HG02642 (cell line): Measurements from ENCODE around the gene RBBP8NL.

Experiments used
- ATAC-seq: cut with Tn5 transposase; IDR thresholded peaks from one replicate; pipeline ENCODE4 v1.9.1; 2021; ENCODE audit warnings: mild to moderate bottlenecking; ENCODE audit not compliant: unreplicated experiment, poor library complexity

RBBP8NL gene

GRCh38 chr20:62424249-62425107 is 2.9 kb downstream of the RBBP8NL start:
- ATAC-seq, result no peak

GRCh38 chr20:62423326-62423706 is 4.0 kb downstream of the RBBP8NL start:
- ATAC-seq, result no peak

GRCh38 chr20:62422636-62423325 is 4.6 kb downstream of the RBBP8NL start:
- no peak for ATAC-seq

- no peak for ATAC-seq
Measured at GRCh38 chr20:62421716-62421990, 5.7 kb downstream of the RBBP8NL start.

DNA sequence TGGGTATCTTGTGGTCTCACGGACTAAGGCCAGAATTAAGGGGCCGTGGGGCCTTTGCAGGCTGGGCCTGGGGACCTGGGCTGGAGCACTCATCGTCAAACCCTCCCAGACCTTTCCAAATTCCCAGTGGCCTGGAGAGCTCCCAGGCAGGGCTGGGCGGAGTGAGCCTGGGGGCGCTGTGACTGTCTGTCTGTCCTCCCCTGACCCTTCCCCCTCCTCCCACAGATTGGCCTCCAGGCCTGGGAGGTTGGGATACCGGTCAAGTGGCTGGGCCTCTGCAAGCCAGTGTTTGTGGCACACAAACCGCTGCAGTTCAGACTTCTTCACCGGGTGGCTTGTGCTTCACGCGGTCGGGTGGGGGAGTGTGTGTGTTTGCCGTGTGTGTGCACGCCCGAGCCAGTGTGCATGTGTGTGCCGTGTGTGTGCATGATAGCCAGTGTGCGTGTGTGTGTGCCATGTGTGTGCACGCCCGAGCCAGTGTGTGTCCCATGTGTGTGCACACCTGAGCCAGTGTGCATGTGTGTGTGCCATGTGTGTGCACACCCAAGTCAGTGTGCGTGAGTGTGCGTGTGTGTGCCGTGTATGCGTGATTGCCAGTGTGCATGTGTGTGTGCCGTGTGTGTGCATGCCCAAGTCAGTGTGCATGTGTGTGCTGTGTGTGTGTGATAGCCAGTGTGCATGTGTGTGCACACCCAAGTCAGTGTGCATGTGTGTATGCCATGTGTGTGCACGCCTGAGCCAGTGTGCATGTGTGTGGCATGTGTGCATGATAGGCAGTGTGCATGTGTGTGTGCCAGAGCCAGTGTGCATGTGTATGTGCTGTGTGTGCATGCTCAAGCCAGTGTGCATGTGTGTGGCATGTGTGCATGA is 6.3 kb downstream of the RBBP8NL start:
- no peak for ATAC-seq

DNA sequence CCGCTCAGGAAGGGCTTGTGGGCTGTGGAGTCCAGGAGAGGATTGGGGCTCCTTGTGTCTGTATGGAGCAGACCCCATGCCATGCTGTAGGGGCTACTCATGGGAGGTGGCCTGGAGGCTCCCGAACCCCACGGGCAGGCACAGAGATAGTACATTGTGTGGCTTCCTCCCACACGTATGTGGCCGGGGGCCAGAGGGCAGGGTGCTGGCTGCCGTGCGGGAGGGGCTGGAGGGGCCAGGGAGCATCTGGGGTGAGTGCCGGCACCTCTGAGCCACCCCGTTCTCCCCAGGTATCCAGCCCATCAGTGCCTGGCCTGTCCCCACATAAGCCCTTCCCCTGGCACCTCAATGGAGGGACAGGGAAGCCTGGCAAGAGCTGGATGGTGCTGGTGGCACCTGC is 7.6 kb downstream of the RBBP8NL start:
- ATAC-seq, result no peak

GRCh38 chr20:62418709-62419487 is 8.4 kb downstream of the RBBP8NL start:
- no peak for ATAC-seq

- ATAC-seq, result no peak
Measured at GRCh38 chr20:62417981-62418708, 9.2 kb downstream of the RBBP8NL start.

- ATAC-seq, result no peak
Measured at GRCh38 chr20:62416651-62417637, 10.4 kb downstream of the RBBP8NL start.

GRCh38 chr20:62415354-62416111 is 11.8 kb downstream of the RBBP8NL start:
- no peak for ATAC-seq

GRCh38 chr20:62413896-62414481 is 13.3 kb downstream of the RBBP8NL start:
- no peak for ATAC-seq

GRCh38 chr20:62413025-62413570 is 14.2 kb downstream of the RBBP8NL start:
- no peak for ATAC-seq

DNA sequence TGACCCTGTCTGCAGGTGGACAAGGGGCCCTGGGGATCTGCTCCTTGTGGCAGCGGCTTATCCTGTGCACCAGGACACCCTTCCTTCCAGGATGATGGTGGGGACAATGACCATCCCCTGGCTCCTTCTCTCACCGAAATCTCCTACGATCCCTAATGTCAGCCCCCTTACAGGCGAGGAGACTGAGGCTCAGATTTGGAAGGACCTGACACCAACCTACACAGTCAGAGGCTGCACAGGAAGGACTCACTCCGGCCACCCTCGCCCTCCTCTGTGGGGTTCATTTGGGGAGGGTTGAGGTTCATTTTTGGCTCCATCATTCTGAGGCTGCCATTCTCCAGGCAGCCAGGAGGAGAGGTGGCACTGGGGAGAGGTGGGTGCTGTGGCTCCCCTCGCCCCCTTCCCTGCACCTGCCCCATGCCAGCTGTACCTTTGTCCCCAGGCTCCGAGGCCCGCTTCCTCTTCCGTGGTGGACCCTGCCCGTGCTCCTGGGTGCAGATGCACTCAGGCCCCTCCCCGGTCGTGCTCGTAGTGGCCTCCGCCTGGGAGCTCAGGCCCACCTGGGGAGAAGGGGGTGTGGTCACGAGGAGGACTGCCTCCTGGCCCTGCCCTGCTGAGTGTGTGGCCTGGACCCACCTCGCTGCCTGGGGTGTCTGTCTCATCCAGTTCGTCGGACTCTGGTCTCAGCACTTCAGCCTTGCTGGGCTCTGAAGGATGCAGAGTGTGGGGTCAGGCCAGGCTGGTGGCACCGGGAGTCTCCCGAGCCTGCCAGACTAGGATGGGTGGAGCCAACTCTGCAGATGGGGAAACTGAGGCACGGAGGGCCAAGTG is 14.9 kb downstream of the RBBP8NL start:
- no peak for ATAC-seq

- no peak for ATAC-seq
Measured at GRCh38 chr20:62411479-62412193, 15.7 kb downstream of the RBBP8NL start.

GRCh38 chr20:62410746-62411478 is 16.4 kb downstream of the RBBP8NL start:
- ATAC-seq, result no peak
